COR-L47 (cell line): ENCODE results near the gene DIAPH1.

Experiments
- DNase-seq: peaks from one replicate; lab custom pipeline; 2025; lab: John Stamatoyannopoulos, UW

Gene DIAPH1

GRCh38 chr5:141560725-141561483, 57.9 kb downstream of the DIAPH1 start:
- peak; percentile 94 for DNase-seq

- peak; percentile 62 for DNase-seq
Measured at GRCh38 chr5:141560151-141560550, 58.6 kb downstream of the DIAPH1 start.

- no peak for DNase-seq
Measured at GRCh38 chr5:141559461-141559860, 59.3 kb downstream of the DIAPH1 start.

GRCh38 chr5:141558150-141558549, 60.6 kb downstream of the DIAPH1 start:
- no peak for DNase-seq

- peak; percentile 97 for DNase-seq
Measured at GRCh38 chr5:141557681-141558136, 61.1 kb downstream of the DIAPH1 start.

- DNase-seq: no peak
Measured at GRCh38 chr5:141547921-141548320, 70.9 kb downstream of the DIAPH1 start.

GRCh38 chr5:141547488-141547887, 71.3 kb downstream of the DIAPH1 start:
- no peak for DNase-seq

- DNase-seq: no peak
Measured at GRCh38 chr5:141543053-141543452, 75.7 kb downstream of the DIAPH1 start.

GRCh38 chr5:141534492-141535213, 84.1 kb downstream of the DIAPH1 start:
- no peak for DNase-seq

GRCh38 chr5:141533897-141534296, 84.9 kb downstream of the DIAPH1 start:
- DNase-seq: no peak

GRCh38 chr5:141532726-141533125, 86.1 kb downstream of the DIAPH1 start:
- no peak for DNase-seq

GRCh38 chr5:141529873-141530272, 88.9 kb downstream of the DIAPH1 start:
- DNase-seq: no peak

- no peak for DNase-seq
Measured at GRCh38 chr5:141529002-141529401, 89.8 kb downstream of the DIAPH1 start.

- DNase-seq: no peak
Measured at GRCh38 chr5:141528291-141528984, 90.4 kb downstream of the DIAPH1 start.

- DNase-seq: no peak
Measured at GRCh38 chr5:141527426-141527825, 91.4 kb downstream of the DIAPH1 start.

- DNase-seq: no peak
Measured at GRCh38 chr5:141525653-141526052, 93.1 kb downstream of the DIAPH1 start.

GRCh38 chr5:141524604-141525597, 93.9 kb downstream of the DIAPH1 start:
- DNase-seq: peak; percentile 85

GRCh38 chr5:141523991-141524390, 94.8 kb downstream of the DIAPH1 start:
- DNase-seq: no peak

GRCh38 chr5:141522301-141522700, 96.5 kb downstream of the DIAPH1 start:
- DNase-seq: no peak

GRCh38 chr5:141521244-141521781, 97.5 kb downstream of the DIAPH1 start:
- DNase-seq: no peak
